ENCODE results near the gene OTUD1. TPM values are rescaled to one million over a fixed set of nuclear protein-coding genes. Genes with fewer than 3 reads are reported as not detected.

Gene OTUD1
- total RNA-seq, 1 donor from 2014 or later = 6.3 TPM

- FAIRE-seq = no peak
Observed at GRCh38 chr10:23479798-23480473, 41.1 kb downstream of the OTUD1 start.

GRCh38 chr10:23481363-23481961, 42.6 kb downstream of the OTUD1 start:
- Mint-ChIP-seq H3K9me3 (ENCODE audit: unreplicated experiment) (no peaks in the 10 kb centered on the region), H3K4me1 (ENCODE audit: low read depth, unreplicated experiment) (no peaks in the 10 kb centered on the region), H3K27ac (ENCODE audit: unreplicated experiment) (no peak overlapping the region), H3K27me3 (ENCODE audit: low read depth, unreplicated experiment) (no peaks in the 10 kb centered on the region), H3K4me3 (ENCODE audit: unreplicated experiment) (no peak overlapping the region), H3K36me3 (ENCODE audit: low read depth, unreplicated experiment) (no peaks in the 10 kb centered on the region)
- FAIRE-seq (no peak), DNase-seq (ENCODE audit: low read depth) (no peak)
- H3K9me3 ChIP-seq (ENCODE audit: insufficient read depth, low read depth, low read length) = no peaks in the 10 kb centered on the region
- no peaks in the 10 kb centered on the region for H3K36me3 ChIP-seq (ENCODE audit: insufficient read depth, low read length)
- no peak overlapping the region for H3K27ac ChIP-seq (ENCODE audit: low read depth, low read length)
- H3K4me2 ChIP-seq (ENCODE audit: low read length) = no peak overlapping the region
- H3K27me3 ChIP-seq (ENCODE audit: insufficient read depth, low read length) = no peaks in the 10 kb centered on the region
- no peak overlapping the region for H2AFZ ChIP-seq (ENCODE audit: low read depth, low read length)
- H3K9ac ChIP-seq (ENCODE audit: low read length) = no peak overlapping the region
- H3K4me1 ChIP-seq (ENCODE audit: insufficient read depth, low read length) = no peaks in the 10 kb centered on the region
- TF ChIP-seq EZH2 (IDR thresholded peaks at IDR 0.05; ENCODE audit: insufficient read depth, low read length) = no peak
- no peak for TF ChIP-seq CTCF (IDR thresholded peaks at IDR 0.05; ENCODE audit: insufficient read depth, low read depth, low read length)
- H3K79me2 ChIP-seq (ENCODE audit: insufficient read depth, low read length) = no peaks in the 10 kb centered on the region
- H3K4me3 ChIP-seq (ENCODE audit: insufficient read depth, low read depth, low read length) = no peak overlapping the region
- no peaks in the 10 kb centered on the region for H4K20me1 ChIP-seq (ENCODE audit: insufficient read depth, low read length)

More at GRCh38 chr10:23479798-23480473, 41.1 kb downstream of the OTUD1 start:
- TF ChIP-seq EZH2 (IDR thresholded peaks at IDR 0.05; ENCODE audit: insufficient read depth, low read length) (no peak), CTCF (IDR thresholded peaks at IDR 0.05; ENCODE audit: insufficient read depth, low read depth, low read length) (no peak)
- Histone ChIP-seq H3K27me3 (ENCODE audit: insufficient read depth, low read length) (no peaks in the 10 kb centered on the region), H3K9ac (ENCODE audit: low read length) (no peak overlapping the region), H3K4me1 (ENCODE audit: insufficient read depth, low read length) (no peaks in the 10 kb centered on the region), H4K20me1 (ENCODE audit: insufficient read depth, low read length) (no peaks in the 10 kb centered on the region), H3K9me3 (ENCODE audit: insufficient read depth, low read depth, low read length) (no peaks in the 10 kb centered on the region), H3K27ac (ENCODE audit: low read depth, low read length) (no peak overlapping the region), H3K79me2 (ENCODE audit: insufficient read depth, low read length) (no peaks in the 10 kb centered on the region), H3K36me3 (ENCODE audit: insufficient read depth, low read length) (no peaks in the 10 kb centered on the region), H3K4me2 (ENCODE audit: low read length) (no peak overlapping the region), H2AFZ (ENCODE audit: low read depth, low read length) (no peak overlapping the region), H3K4me3 (ENCODE audit: insufficient read depth, low read depth, low read length) (no peak overlapping the region)
- Mint-ChIP-seq H3K36me3 (ENCODE audit: low read depth, unreplicated experiment) (no peaks in the 10 kb centered on the region), H3K4me3 (ENCODE audit: unreplicated experiment) (no peak overlapping the region), H3K4me1 (ENCODE audit: low read depth, unreplicated experiment) (no peaks in the 10 kb centered on the region), H3K9me3 (ENCODE audit: unreplicated experiment) (no peaks in the 10 kb centered on the region), H3K27me3 (ENCODE audit: low read depth, unreplicated experiment) (no peaks in the 10 kb centered on the region), H3K27ac (ENCODE audit: unreplicated experiment) (no peak overlapping the region)
- no peak for DNase-seq (ENCODE audit: low read depth)

- Mint-ChIP-seq H3K27ac (ENCODE audit: unreplicated experiment) (no peak overlapping the region), H3K36me3 (ENCODE audit: low read depth, unreplicated experiment) (no peaks in the 10 kb centered on the region), H3K27me3 (ENCODE audit: low read depth, unreplicated experiment) (peaks cover 5% of the 10 kb centered on the region), H3K4me1 (ENCODE audit: low read depth, unreplicated experiment) (no peaks in the 10 kb centered on the region), H3K4me3 (ENCODE audit: unreplicated experiment) (no peak overlapping the region), H3K9me3 (ENCODE audit: unreplicated experiment) (no peaks in the 10 kb centered on the region)
- no peaks in the 10 kb centered on the region for H4K20me1 ChIP-seq (ENCODE audit: insufficient read depth, low read length)
- H3K36me3 ChIP-seq (ENCODE audit: insufficient read depth, low read length) = no peaks in the 10 kb centered on the region
- H2AFZ ChIP-seq (ENCODE audit: low read depth, low read length) = no peak overlapping the region
- no peak overlapping the region for H3K27ac ChIP-seq (ENCODE audit: low read depth, low read length)
- no peak for DNase-seq (ENCODE audit: low read depth)
- no peak for FAIRE-seq
- no peak overlapping the region for H3K4me3 ChIP-seq (ENCODE audit: insufficient read depth, low read depth, low read length)
- no peak overlapping the region for H3K4me2 ChIP-seq (ENCODE audit: low read length)
- no peaks in the 10 kb centered on the region for H3K27me3 ChIP-seq (ENCODE audit: insufficient read depth, low read length)
- H3K79me2 ChIP-seq (ENCODE audit: insufficient read depth, low read length) = no peaks in the 10 kb centered on the region
- H3K9me3 ChIP-seq (ENCODE audit: insufficient read depth, low read depth, low read length) = no peaks in the 10 kb centered on the region
- TF ChIP-seq CTCF (IDR thresholded peaks at IDR 0.05; ENCODE audit: insufficient read depth, low read depth, low read length) = no peak
- no peak for TF ChIP-seq EZH2 (IDR thresholded peaks at IDR 0.05; ENCODE audit: insufficient read depth, low read length)
- no peak overlapping the region for H3K9ac ChIP-seq (ENCODE audit: low read length)
- no peaks in the 10 kb centered on the region for H3K4me1 ChIP-seq (ENCODE audit: insufficient read depth, low read length)
Observed at GRCh38 chr10:23490115-23490514, 51.2 kb downstream of the OTUD1 start.
